Stomach smooth muscle (tissue), 2 donors: ENCODE measurements around the gene SEH1L.
"Not testable (repeated sequence)": the region's sequence is repeated elsewhere in the genome, so short reads cannot be mapped to it uniquely, and the experiment has no call there.

Experiments
- H3K27ac ChIP-seq: one replicate; pipeline ENCODE4 v1.7.0; 2013; ENCODE audit warnings: mild to moderate bottlenecking, low read length, inconsistent platforms
- H3K27me3 ChIP-seq, 2 donors: one replicate each; pipeline ENCODE4 v1.7.0; 2013; ENCODE audit warnings: low read length in 2 of 2; ENCODE audit not compliant: insufficient read depth in 2 of 2, control insufficient read depth in 1 of 2
- H3K36me3 ChIP-seq, 2 donors: one replicate each; pipeline ENCODE4 v1.7.0; 2013; ENCODE audit warnings: low read length in 2 of 2; ENCODE audit not compliant: control insufficient read depth in 2 of 2, insufficient read depth in 2 of 2
- H3K4me1 ChIP-seq: one replicate; pipeline ENCODE4 v1.7.0; 2013; ENCODE audit warnings: low read length; ENCODE audit not compliant: control insufficient read depth, insufficient read depth
- H3K4me3 ChIP-seq, 2 donors: one replicate each; pipeline ENCODE4 v1.7.0; 2013; ENCODE audit warnings: low read length in 2 of 2
- H3K9ac ChIP-seq, 2 donors: one replicate each; pipeline ENCODE4 v1.7.0; 2013; ENCODE audit warnings: low read length in 2 of 2, mild to moderate bottlenecking in 1 of 2
- H3K9me3 ChIP-seq, 2 donors: one replicate each; pipeline ENCODE4 v1.7.0; 2013; ENCODE audit warnings: low read length in 2 of 2; ENCODE audit not compliant: control insufficient read depth in 2 of 2
- donor health status: healthy.
- donor health status: Pancreatic carcinoma.

The SEH1L gene

GRCh38 chr18:12975488-12975887, 27.7 kb downstream of the SEH1L start:
- Histone ChIP-seq H3K36me3 (peaks cover 21 to 34% of the 10 kb centered on the region in 2 donors), H3K9me3 (no peaks in the 10 kb centered on the region), H3K27me3 (no peaks in the 10 kb centered on the region), H3K9ac (no peak overlapping the region), H3K4me1 (no peaks in the 10 kb centered on the region), H3K4me3 (no peak overlapping the region), H3K27ac (no peak overlapping the region)

GRCh38 chr18:12976305-12976704, 28.5 kb downstream of the SEH1L start:
- H3K36me3 ChIP-seq: peaks cover 21 to 29% of the 10 kb centered on the region in 2 donors

GRCh38 chr18:12980065-12980464, 32.3 kb downstream of the SEH1L start:
- H3K36me3 ChIP-seq: peaks cover 14 to 15% of the 10 kb centered on the region in 2 donors
- H3K9ac ChIP-seq, H3K9me3 ChIP-seq, H3K27ac ChIP-seq, H3K4me3 ChIP-seq, H3K4me1 ChIP-seq, H3K27me3 ChIP-seq: not testable (repeated sequence)

More at GRCh38 chr18:12976305-12976704, 28.5 kb downstream of the SEH1L start:
- no peaks in the 10 kb centered on the region for H3K4me1 ChIP-seq
- no peak overlapping the region for H3K9ac ChIP-seq
- no peak overlapping the region for H3K27ac ChIP-seq
- H3K27me3 ChIP-seq: no peaks in the 10 kb centered on the region
- no peak overlapping the region for H3K4me3 ChIP-seq
- H3K9me3 ChIP-seq: no peaks in the 10 kb centered on the region

GRCh38 chr18:12989397-12990122, 41.7 kb downstream of the SEH1L start:
- no peak overlapping the region for H3K9ac ChIP-seq
- H3K27ac ChIP-seq: no peak overlapping the region
- H3K9me3 ChIP-seq: no peaks in the 10 kb centered on the region
- peaks cover 3% of the 10 kb centered on the region for H3K4me1 ChIP-seq
- H3K36me3 ChIP-seq: peaks cover 3 to 4% of the 10 kb centered on the region in 2 donors
- no peaks in the 10 kb centered on the region for H3K27me3 ChIP-seq
- no peak overlapping the region for H3K4me3 ChIP-seq

- peak overlapping the region in 1 of 2 donors; percentile 56 for H3K9ac ChIP-seq
- H3K27me3 ChIP-seq: no peaks in the 10 kb centered on the region
- H3K9me3 ChIP-seq: no peaks in the 10 kb centered on the region
- H3K4me3 ChIP-seq: peak overlapping the region in 1 of 2 donors; percentile 89
- H3K4me1 ChIP-seq: peaks cover 3% of the 10 kb centered on the region
- H3K36me3 ChIP-seq: peaks cover 3 to 4% of the 10 kb centered on the region in 2 donors
- no peak overlapping the region for H3K27ac ChIP-seq
Observed at GRCh38 chr18:12990123-12990475, 42.3 kb downstream of the SEH1L start.

- Histone ChIP-seq H3K4me1 (peaks cover 3% of the 10 kb centered on the region), H3K9ac (peak overlapping the region; percentile 56 to 74), H3K27ac (no peak overlapping the region)
Observed at GRCh38 chr18:12990641-12990966, 42.8 kb downstream of the SEH1L start.

GRCh38 chr18:12990967-12991820, 43.4 kb downstream of the SEH1L start, which contains the start of gene CEP192:
CEP192 (plus strand) TSS chr18:12991362; CDS start chr18:12999425, 8,063 bp downstream.
- peak within 1 kb of the TSS; percentile 78 to 81 for H3K9ac ChIP-seq
- peak within 1 kb of the TSS; percentile 68 for H3K27ac ChIP-seq
- no peaks in the 10 kb centered on the region for H3K27me3 ChIP-seq
- no peaks in the 10 kb centered on the region for H3K9me3 ChIP-seq
- H3K4me3 ChIP-seq: peak within 1 kb of the TSS; percentile 88 to 89
- H3K4me1 ChIP-seq: peaks cover 3% of the 10 kb centered on the region
- peaks cover 3 to 4% of the 10 kb centered on the region in 2 donors for H3K36me3 ChIP-seq

More at GRCh38 chr18:12990641-12990966, 42.8 kb downstream of the SEH1L start:
- no peaks in the 10 kb centered on the region for H3K27me3 ChIP-seq
- no peaks in the 10 kb centered on the region for H3K9me3 ChIP-seq
- peak overlapping the region; percentile 88 to 89 for H3K4me3 ChIP-seq
- H3K36me3 ChIP-seq: peaks cover 3 to 4% of the 10 kb centered on the region in 2 donors

- peaks cover 3% of the 10 kb centered on the region in 2 donors for H3K36me3 ChIP-seq
- no peaks in the 10 kb centered on the region for H3K9me3 ChIP-seq
- H3K9ac ChIP-seq: peak overlapping the region; percentile 78 to 81
- H3K27ac ChIP-seq: peak overlapping the region; percentile 68
- H3K4me3 ChIP-seq: peak overlapping the region; percentile 88 to 89
- H3K27me3 ChIP-seq: no peaks in the 10 kb centered on the region
- H3K4me1 ChIP-seq: peaks cover 3% of the 10 kb centered on the region
Observed at GRCh38 chr18:12991821-12992179, 44.0 kb downstream of the SEH1L start.

GRCh38 chr18:12993439-12993838, 45.6 kb downstream of the SEH1L start:
- Histone ChIP-seq H3K4me3 (no peak overlapping the region), H3K27ac (no peak overlapping the region), H3K9ac (no peak overlapping the region), H3K4me1 (peaks cover 3% of the 10 kb centered on the region), H3K27me3 (no peaks in the 10 kb centered on the region), H3K9me3 (no peaks in the 10 kb centered on the region), H3K36me3 (no peaks in the 10 kb centered on the region)

- H3K9ac ChIP-seq: no peak overlapping the region
- H3K27me3 ChIP-seq: no peaks in the 10 kb centered on the region
- H3K4me1 ChIP-seq: peaks cover 2% of the 10 kb centered on the region
- no peak overlapping the region for H3K4me3 ChIP-seq
- no peaks in the 10 kb centered on the region for H3K9me3 ChIP-seq
- H3K27ac ChIP-seq: no peak overlapping the region
- peaks cover 0 to 2% of the 10 kb centered on the region in 2 donors for H3K36me3 ChIP-seq
Observed at GRCh38 chr18:12995424-12995823, 47.6 kb downstream of the SEH1L start.
